HG03103 (cell line): ENCODE results near the gene FAM170B.

ENCODE experiments used
- ATAC-seq: cut with Tn5 transposase; IDR thresholded peaks from one replicate; pipeline ENCODE4 v1.9.1; 2021; ENCODE audit warnings: low read depth; ENCODE audit not compliant: unreplicated experiment

FAM170B gene

GRCh38 chr10:49133706-49134248, at the start of gene FAM170B:
FAM170B (minus strand) TSS chr10:49134021; CDS start chr10:49133918, 103 bp downstream.
- ATAC-seq: no peak

- no peak for ATAC-seq
Measured at GRCh38 chr10:49182776-49183175, 49.0 kb upstream of the FAM170B start.

- no peak for ATAC-seq
Measured at GRCh38 chr10:49180444-49180860, 46.6 kb upstream of the FAM170B start.

GRCh38 chr10:49179699-49180443, 46.0 kb upstream of the FAM170B start:
- ATAC-seq: no peak

DNA sequence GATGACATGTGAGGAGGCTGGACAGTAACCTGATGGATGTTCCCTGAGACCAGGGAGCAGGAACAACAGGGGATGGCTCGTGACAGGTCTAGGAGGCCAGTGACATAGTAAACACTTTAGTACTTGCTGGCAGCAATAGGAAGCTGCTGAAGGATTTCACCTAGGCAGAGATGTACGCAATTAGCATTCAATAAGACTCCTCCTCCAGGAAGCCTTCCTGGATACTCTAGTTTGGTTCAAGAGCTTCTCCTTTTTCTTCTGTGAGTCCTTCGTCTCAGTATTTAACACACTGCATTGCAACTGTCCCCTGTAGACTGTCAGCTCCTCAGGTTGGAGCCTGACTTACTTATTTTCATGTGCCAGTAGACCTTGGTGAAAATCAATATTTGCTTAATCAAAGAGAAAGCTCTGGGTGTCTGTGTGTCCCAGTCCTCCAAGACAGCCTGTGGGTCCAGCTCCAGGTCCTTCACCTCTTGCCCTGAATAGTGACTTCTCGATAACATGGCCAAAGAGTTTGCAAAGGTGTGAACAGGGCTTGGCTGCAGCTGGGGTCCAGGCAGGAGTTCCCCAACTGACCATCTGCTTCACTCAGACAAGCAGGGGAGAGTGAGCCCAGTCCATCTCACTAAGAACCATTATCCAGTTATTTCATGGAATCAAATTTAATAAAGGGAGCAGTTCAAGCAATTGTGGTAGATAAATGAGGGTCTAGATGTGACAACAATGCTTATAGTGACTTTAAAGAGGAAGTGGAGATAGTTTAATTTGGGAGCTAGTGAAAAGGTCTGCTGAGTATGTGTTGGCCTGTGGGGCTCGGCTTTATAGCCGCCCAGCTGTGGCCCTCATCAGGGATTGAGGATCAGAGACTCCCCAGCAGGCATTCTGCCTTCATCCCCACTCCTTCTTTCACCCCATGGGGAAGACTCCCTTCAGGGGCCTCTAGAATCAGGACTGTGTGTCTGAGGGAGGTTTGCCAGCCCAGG, 45.0 kb upstream of the FAM170B start:
- ATAC-seq: no peak

GRCh38 chr10:49177391-49178355, 43.9 kb upstream of the FAM170B start:
- peak; percentile 77 for ATAC-seq

DNA sequence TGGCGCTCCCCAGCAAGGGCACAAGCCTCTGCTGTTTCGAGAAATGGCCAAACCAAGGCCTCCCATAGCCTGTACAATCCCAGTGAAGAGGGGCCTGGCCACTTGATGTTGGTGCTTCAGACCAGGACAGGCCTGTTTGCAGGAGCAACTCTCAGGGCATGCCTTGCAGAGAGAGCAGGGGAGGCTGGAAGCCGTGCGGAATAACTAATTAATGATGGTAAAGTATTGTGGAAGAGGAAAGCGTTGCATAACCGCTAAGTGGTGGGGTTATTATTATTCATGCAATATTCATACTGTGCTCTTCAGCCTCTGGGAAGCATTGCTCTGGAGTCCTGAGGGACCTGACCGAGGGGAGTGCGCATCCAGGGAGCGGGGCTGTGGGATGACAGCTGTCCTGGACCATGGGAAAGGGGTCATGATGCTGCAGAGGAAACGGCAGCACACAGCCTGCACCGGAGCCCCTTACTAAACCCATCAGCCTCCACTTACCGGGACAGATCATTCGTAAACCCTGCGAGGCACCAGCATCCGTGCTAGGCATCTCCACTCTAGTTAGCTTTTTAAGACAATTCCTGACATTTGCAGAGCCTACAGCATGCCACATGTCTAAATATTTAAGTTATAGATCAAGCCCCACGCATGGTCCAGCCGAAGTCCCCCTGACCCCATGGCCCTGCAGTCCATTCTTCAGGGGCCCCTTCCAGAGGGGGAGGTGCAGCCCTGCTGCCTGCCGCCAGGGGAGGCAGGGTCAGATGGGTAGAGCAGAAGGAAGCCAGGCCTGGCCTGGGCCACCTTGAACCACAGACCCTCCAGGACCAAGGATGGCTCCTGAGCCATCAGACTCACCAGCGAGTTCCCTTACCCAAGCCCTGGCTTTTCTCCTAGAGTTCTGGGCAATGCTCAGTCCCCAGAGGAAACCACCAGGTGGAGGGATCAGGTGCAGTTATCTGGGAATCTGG, 42.8 kb upstream of the FAM170B start:
- no peak for ATAC-seq

DNA sequence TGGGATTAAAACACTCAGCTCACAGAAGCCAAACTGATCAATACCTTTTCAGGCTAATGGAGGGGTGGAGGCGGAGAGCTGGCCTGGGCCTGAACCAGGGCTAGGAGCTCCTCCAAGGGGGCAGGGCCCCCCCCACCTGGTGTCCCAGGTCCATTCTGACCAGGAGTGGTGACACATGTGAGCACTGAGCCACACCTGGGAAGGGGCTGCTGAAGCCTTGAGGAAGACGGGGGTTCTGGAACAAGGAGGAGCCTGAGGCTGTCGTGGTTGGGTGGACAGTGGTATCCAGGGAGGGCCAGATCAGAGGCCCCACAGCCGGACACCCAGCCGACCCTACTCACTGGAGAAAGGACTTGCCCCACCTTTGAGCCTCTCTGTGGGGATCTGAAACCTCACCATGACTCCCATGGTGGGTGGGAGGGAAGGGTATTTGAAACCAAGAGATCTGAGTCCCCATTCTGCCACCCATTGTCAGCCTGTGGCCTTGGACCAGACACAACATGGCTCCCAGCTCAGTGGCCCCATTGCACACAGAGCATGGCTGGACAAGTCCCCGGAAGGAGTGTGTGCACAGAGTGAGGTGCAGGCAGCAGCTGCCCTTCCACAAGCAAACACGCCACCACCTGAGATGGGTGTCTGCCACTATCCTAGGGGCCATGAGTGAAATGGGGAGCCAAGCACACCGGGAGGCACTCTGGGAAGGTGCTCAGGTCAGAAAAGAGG, 41.9 kb upstream of the FAM170B start:
- ATAC-seq: no peak

DNA sequence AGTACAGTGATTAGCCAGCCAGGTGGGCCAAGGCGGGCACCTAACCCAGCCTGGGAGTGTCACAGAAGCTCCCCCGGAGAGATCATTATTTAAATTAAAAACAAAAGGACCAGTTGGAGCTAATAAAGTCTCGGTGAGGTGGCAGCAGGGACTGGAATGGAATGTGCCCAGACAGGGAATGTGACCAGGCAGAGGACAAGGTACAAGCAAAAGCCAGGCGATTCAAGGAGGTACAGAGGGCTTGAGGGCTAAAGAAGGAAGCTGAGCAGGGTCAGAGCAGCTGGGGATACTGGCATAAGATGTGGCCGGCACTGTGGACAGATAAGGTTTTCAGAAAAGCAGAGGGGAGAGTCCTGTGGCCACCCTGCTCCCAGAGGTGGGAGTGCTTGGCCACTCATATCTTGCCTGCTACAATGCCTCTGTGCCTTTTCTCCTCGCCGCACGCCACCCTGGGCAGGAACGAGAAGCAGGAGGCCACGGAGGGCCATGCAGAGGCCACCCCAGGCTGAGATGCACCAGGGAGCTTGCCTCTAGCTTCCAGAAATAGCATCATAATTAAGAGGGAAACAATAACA, 41.2 kb upstream of the FAM170B start:
- no peak for ATAC-seq

DNA sequence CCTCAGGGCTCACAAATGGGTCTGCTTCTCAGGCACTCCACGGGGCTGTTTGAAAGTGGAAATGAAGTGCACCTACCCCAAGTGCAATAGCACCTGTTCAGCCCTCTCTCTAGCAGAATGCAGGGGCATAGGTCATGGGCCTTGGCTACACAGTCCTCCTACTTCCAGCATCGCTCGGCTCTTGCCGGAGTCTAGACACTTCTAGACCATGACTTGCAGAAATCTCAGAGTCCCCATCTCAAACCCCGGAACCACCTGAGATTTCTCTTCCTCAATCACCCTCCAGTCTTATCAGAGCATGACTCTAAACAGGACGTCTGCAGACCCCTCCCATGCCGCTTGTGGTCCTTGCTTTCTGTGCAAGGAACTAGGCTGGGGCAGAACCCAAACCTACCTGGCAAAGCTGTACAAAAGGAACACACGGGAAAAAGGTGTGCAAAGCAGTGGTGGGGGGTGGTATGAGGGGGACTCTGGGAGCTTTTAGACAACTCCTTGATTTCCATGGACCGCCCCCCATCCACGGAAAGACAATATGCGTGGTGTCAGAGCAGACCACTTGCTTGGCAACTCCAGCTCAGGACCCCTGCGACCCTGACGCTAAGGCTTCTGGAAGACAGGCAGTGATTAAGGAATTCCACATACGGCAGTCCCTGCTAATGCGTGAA, 40.6 kb upstream of the FAM170B start:
- no peak for ATAC-seq

- no peak for ATAC-seq
Measured at GRCh38 chr10:49173853-49174252, 40.0 kb upstream of the FAM170B start.

GRCh38 chr10:49173201-49173772, 39.5 kb upstream of the FAM170B start:
- no peak for ATAC-seq

GRCh38 chr10:49172777-49173132, 38.9 kb upstream of the FAM170B start:
- ATAC-seq: no peak

DNA sequence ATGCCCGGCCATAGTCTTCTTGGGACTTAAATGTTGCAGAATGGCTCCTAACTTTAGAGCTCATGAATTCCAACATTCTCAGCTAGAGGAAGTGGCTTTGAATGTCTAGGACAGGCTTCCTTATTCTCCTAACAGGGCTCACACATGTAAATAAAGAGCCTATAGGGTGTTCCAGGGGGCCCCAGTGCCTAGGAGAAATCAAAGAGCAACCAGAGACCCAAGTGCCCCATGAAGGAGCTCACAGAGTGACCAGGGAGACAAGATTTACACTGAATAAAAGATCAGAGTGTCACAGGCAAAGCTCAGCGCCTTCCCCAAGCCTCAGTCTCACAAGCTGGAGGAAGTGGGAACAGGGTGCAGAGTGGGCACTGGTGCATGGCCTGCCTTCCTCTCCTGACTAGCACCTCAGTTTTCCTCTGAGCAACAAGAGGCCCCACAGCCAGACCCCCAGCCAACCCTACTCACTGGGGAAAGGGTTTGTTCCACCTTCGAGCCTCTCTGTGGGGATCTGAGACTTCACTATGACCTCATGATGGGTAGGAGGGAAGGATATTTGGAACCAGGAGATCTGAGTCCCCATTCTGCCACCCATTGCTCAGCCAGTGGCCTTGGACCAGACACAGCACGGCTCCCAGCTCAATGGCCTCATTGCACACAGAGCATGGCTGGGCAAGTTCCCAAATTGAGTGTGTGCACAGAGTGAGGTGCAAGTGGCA, 38.4 kb upstream of the FAM170B start:
- ATAC-seq: no peak

- ATAC-seq: no peak
Measured at GRCh38 chr10:49171326-49172060, 37.7 kb upstream of the FAM170B start.
